ENCODE results near the gene LRRN2. TPM values are rescaled to one million over a fixed set of nuclear protein-coding genes. Genes with fewer than 3 reads are reported as not detected.
A peak's percentile ranks its signal among the peaks of the same experiment; 100 is the strongest.

The LRRN2 gene
- total and polyA plus RNA-seq, 9 of the 15 experiments (the other 6 are each of a cell fraction or from before 2014, with no cell fraction given): 0.05 TPM; not detected in 8

- TF ChIP-seq, protein P1, sequence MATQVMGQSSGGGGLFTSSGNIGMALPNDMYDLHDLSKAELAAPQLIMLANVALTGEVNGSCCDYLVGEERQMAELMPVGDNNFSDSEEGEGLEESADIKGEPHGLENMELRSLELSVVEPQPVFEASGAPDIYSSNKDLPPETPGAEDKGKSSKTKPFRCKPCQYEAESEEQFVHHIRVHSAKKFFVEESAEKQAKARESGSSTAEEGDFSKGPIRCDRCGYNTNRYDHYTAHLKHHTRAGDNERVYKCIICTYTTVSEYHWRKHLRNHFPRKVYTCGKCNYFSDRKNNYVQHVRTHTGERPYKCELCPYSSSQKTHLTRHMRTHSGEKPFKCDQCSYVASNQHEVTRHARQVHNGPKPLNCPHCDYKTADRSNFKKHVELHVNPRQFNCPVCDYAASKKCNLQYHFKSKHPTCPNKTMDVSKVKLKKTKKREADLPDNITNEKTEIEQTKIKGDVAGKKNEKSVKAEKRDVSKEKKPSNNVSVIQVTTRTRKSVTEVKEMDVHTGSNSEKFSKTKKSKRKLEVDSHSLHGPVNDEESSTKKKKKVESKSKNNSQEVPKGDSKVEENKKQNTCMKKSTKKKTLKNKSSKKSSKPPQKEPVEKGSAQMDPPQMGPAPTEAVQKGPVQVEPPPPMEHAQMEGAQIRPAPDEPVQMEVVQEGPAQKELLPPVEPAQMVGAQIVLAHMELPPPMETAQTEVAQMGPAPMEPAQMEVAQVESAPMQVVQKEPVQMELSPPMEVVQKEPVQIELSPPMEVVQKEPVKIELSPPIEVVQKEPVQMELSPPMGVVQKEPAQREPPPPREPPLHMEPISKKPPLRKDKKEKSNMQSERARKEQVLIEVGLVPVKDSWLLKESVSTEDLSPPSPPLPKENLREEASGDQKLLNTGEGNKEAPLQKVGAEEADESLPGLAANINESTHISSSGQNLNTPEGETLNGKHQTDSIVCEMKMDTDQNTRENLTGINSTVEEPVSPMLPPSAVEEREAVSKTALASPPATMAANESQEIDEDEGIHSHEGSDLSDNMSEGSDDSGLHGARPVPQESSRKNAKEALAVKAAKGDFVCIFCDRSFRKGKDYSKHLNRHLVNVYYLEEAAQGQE (IDR thresholded peaks at IDR 0.05; ENCODE audit: borderline replicate concordance): peak; percentile 4; the same call in 1 of the 2 replicates
- TF ChIP-seq, protein P1 (CRISPR knock-in tag; IDR thresholded peaks at IDR 0.05; ENCODE audit: low read depth): no peak
- no peak for TF ChIP-seq ZC3H11A (IDR thresholded peaks at IDR 0.05; ENCODE audit: low read depth, low read length)
- TF ChIP-seq ZNF41 (CRISPR knock-in tag; conservative IDR thresholded peaks at IDR 0.05): 0 out of 2 replicates have a peak, but pooled peaks have one; percentile 22
- TF ChIP-seq ZFP1 (CRISPR knock-in tag; IDR thresholded peaks at IDR 0.05): no peak
- no peak for TF ChIP-seq ARHGAP35 (IDR thresholded peaks at IDR 0.05; ENCODE audit: partially characterized antibody)
- no peak for TF ChIP-seq HCFC1 (IDR thresholded peaks at IDR 0.05; ENCODE audit: low read depth, low read length)
- TF ChIP-seq PKNOX1 (IDR thresholded peaks at IDR 0.05): peak; percentile 14; the same call in 1 of the 2 replicates
- TF ChIP-seq, protein P2, sequence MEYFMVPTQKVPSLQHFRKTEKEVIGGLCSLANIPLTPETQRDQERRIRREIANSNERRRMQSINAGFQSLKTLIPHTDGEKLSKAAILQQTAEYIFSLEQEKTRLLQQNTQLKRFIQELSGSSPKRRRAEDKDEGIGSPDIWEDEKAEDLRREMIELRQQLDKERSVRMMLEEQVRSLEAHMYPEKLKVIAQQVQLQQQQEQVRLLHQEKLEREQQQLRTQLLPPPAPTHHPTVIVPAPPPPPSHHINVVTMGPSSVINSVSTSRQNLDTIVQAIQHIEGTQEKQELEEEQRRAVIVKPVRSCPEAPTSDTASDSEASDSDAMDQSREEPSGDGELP (CRISPR knock-in tag; IDR thresholded peaks at IDR 0.05; ENCODE audit: borderline replicate concordance): no peak
- no peak for TF ChIP-seq E2F8 (IDR thresholded peaks at IDR 0.05; ENCODE audit: low read depth, partially characterized antibody)
- TF ChIP-seq ZNF324 (CRISPR knock-in tag; IDR thresholded peaks at IDR 0.05): no peak
- no peak for TF ChIP-seq ZNF384 (IDR thresholded peaks at IDR 0.05; ENCODE audit: low read depth, low read length)
- TF ChIP-seq BDP1 (IDR thresholded peaks at IDR 0.05; ENCODE audit: insufficient read depth, insufficient read length): no peak
Observed at GRCh38 chr1:204670152-204670927, 15.2 kb downstream of the LRRN2 start (continued).

Measured in K562 (cell line).